PFSK-1 (cell line): Measurements from ENCODE around the gene EXOC6.

ENCODE experiments used
- FOXP2 ChIP-seq: optimal IDR thresholded peaks from 2 replicates; pipeline ENCODE3; 2011; ENCODE audit warnings: borderline replicate concordance, control low read depth, inconsistent platforms; ENCODE audit not compliant: insufficient read depth; ENCODE audit errors: extremely low read length, extremely low read depth
- POLR2AphosphoS5 ChIP-seq: IDR thresholded peaks from 2 replicates; pipeline ENCODE4 v1.6.1; 2012; ENCODE audit warnings: low read depth, mild to moderate bottlenecking, control low read depth, low read length, moderate library complexity
- REST ChIP-seq, 2 experiments: IDR thresholded peaks; 2 replicates each; pipeline versions ENCODE4 v1.6.1 to v1.8.0; 2011 to 2012; ENCODE audit warnings: low read depth in 2 of 2, low read length in 2 of 2, control low read depth in 1 of 2, inconsistent platforms in 1 of 2, mild to moderate bottlenecking in 1 of 2, moderate library complexity in 1 of 2; ENCODE audit not compliant: insufficient read depth in 1 of 2
- SIN3A ChIP-seq: IDR thresholded peaks from 2 replicates; pipeline ENCODE4 v1.6.1; 2012; ENCODE audit warnings: mild to moderate bottlenecking, low read length, moderate library complexity, borderline replicate concordance; ENCODE audit not compliant: insufficient read depth
- TAF1 ChIP-seq: IDR thresholded peaks from 2 replicates; pipeline ENCODE4 v1.6.1; 2012; ENCODE audit warnings: low read length, control low read depth, borderline replicate concordance; ENCODE audit not compliant: insufficient read depth

The EXOC6 gene

GRCh38 chr10:92886334-92886961, 38.1 kb downstream of the EXOC6 start:
- no peak for TF ChIP-seq FOXP2
- TF ChIP-seq TAF1, result no peak
- TF ChIP-seq REST (IDR thresholded peaks at IDR 0.05; ENCODE audit: insufficient read depth in 1 of 2, low read depth in 2 of 2, low read length in 2 of 2), result no peak
- TF ChIP-seq SIN3A, result no peak
- TF ChIP-seq POLR2AphosphoS5, result no peak

GRCh38 chr10:92890471-92890870, 42.2 kb downstream of the EXOC6 start:
- TF ChIP-seq SIN3A, result no peak
- no peak for TF ChIP-seq REST (IDR thresholded peaks at IDR 0.05; ENCODE audit: insufficient read depth in 1 of 2, low read depth in 2 of 2, low read length in 2 of 2)
- TF ChIP-seq POLR2AphosphoS5, result no peak
- TF ChIP-seq TAF1, result no peak
- no peak for TF ChIP-seq FOXP2

GRCh38 chr10:92891885-92892690, 43.8 kb downstream of the EXOC6 start:
- no peak for TF ChIP-seq REST (IDR thresholded peaks at IDR 0.05; ENCODE audit: insufficient read depth in 1 of 2, low read depth in 2 of 2, low read length in 2 of 2)
- TF ChIP-seq FOXP2, result peak; percentile 66

GRCh38 chr10:92892691-92893054, 44.4 kb downstream of the EXOC6 start:
- no peak for TF ChIP-seq FOXP2
- no peak for TF ChIP-seq POLR2AphosphoS5
- TF ChIP-seq TAF1, result no peak
- TF ChIP-seq SIN3A, result no peak
- no peak for TF ChIP-seq REST (IDR thresholded peaks at IDR 0.05; ENCODE audit: insufficient read depth in 1 of 2, low read depth in 2 of 2, low read length in 2 of 2)
